IMR-90 (cell line): ENCODE data around the gene RNASEH2B. TPM values are rescaled to one million over a fixed set of nuclear protein-coding genes. Genes with fewer than 3 reads are reported as not detected.

Experiments
- ATAC-seq: fragments of 200-7000 bp; cut with Tn5 transposase; 2 replicates; pipeline ENCODE4 v1.9.1; 2020; ENCODE audit warnings: low read depth, mild to moderate bottlenecking, moderate library complexity
- BruUV-seq: library from RNA; stranded (reverse); fragments of 400-500 nt; replicated peaks from 2 replicates; lab custom pipeline; 2021; lab: Mats Ljungman, UMichigan
- CTCF ChIA-PET: fragments of 300-600 bp; formaldehyde crosslinking; extraction: SDS; loops from one replicate; lab custom pipeline; 2021; ENCODE audit warnings: antibody characterized with exemption; lab: Yijun Ruan, JAX
- POLR2A ChIA-PET: fragments of 300-600 bp; sonication (Branson Sonifier 250); formaldehyde crosslinking; loops from one replicate; lab custom pipeline; 2022; ENCODE audit warnings: antibody characterized with exemption; ENCODE audit not compliant: unreplicated experiment; lab: Charles Lee
- DNase-seq: peaks from one replicate; pipeline ENCODE4 v3.0.0; 2013
- H2AFZ ChIP-seq: replicated peaks from 2 replicates; pipeline ENCODE3; 2013; ENCODE audit warnings: low read length, mild to moderate bottlenecking; ENCODE audit not compliant: poor library complexity
- H2AK5ac ChIP-seq: 2 replicates; pipeline ENCODE4 v1.6.1; 2013; ENCODE audit warnings: low read depth, low read length, inconsistent platforms
- H2AK9ac ChIP-seq: replicated peaks from 2 replicates; pipeline ENCODE3; 2013; ENCODE audit warnings: mild to moderate bottlenecking, low read depth, low read length, moderate library complexity; ENCODE audit not compliant: poor library complexity
- H2BK120ac ChIP-seq: 2 replicates; pipeline ENCODE4 v1.6.1; 2013; ENCODE audit warnings: low read depth, low read length, inconsistent platforms
- H2BK15ac ChIP-seq: 3 replicates; pipeline ENCODE4 v1.6.1; 2013; ENCODE audit warnings: low read depth, low read length, inconsistent platforms
- H2BK20ac ChIP-seq: 2 replicates; pipeline ENCODE4 v1.6.1; 2013; ENCODE audit warnings: low read depth, mild to moderate bottlenecking, inconsistent platforms, low read length, moderate library complexity
- H2BK5ac ChIP-seq: 2 replicates; pipeline ENCODE4 v1.6.1; 2013; ENCODE audit warnings: mild to moderate bottlenecking, low read depth, low read length, inconsistent platforms; ENCODE audit not compliant: poor library complexity, severe bottlenecking
- H3K14ac ChIP-seq: replicated peaks from 2 replicates; pipeline ENCODE4 v1.6.1; 2013; ENCODE audit warnings: low read depth, low read length, inconsistent platforms
- H3K18ac ChIP-seq: 2 replicates; pipeline ENCODE4 v1.6.1; 2013; ENCODE audit warnings: low read depth, low read length, control low read depth
- H3K23ac ChIP-seq: 2 replicates; pipeline ENCODE4 v1.6.1; 2013; ENCODE audit warnings: low read depth, low read length, inconsistent platforms
- H3K27ac ChIP-seq: 2 replicates; pipeline ENCODE4 v1.5.1; 2013; ENCODE audit warnings: mild to moderate bottlenecking, control low read depth, low read length; ENCODE audit not compliant: insufficient read depth
- H3K27me3 ChIP-seq: 2 replicates; pipeline ENCODE4 v1.6.1; 2013; ENCODE audit warnings: low read length; ENCODE audit not compliant: control insufficient read depth, insufficient read depth
- H3K36me3 ChIP-seq: 2 replicates; pipeline ENCODE4 v1.6.1; 2013; ENCODE audit warnings: low read length, mixed read lengths; ENCODE audit not compliant: control insufficient read depth, insufficient read depth
- H3K4ac ChIP-seq: 2 replicates; pipeline ENCODE4 v1.6.1; 2013; ENCODE audit warnings: low read depth, low read length, inconsistent platforms
- H3K4me1 ChIP-seq: 2 replicates; pipeline ENCODE4 v1.6.1; 2013; ENCODE audit warnings: low read length, mixed read lengths; ENCODE audit not compliant: control insufficient read depth, insufficient read depth
- H3K4me2 ChIP-seq: 2 replicates; pipeline ENCODE4 v1.6.1; 2013; ENCODE audit warnings: low read depth, mild to moderate bottlenecking, control low read depth, low read length, moderate library complexity
- H3K4me3 ChIP-seq: 2 replicates; pipeline ENCODE4 v1.5.1; 2013; ENCODE audit warnings: low read depth, mild to moderate bottlenecking, control low read depth, low read length, moderate library complexity; ENCODE audit not compliant: insufficient read depth
- H3K56ac ChIP-seq: 2 replicates; pipeline ENCODE4 v1.6.1; 2013; ENCODE audit warnings: low read length, inconsistent platforms; ENCODE audit not compliant: insufficient read depth; ENCODE audit errors: extremely low read depth
- H3K79me1 ChIP-seq, 2 experiments: 2 replicates each; pipeline ENCODE4 v1.6.1; 2013; ENCODE audit warnings: low read length in 2 of 2, inconsistent platforms in 1 of 2, low read depth in 1 of 2
- H3K9ac ChIP-seq: 2 replicates; pipeline ENCODE4 v1.6.1; 2013; ENCODE audit warnings: low read depth, low read length, control low read depth
- H3K9me1 ChIP-seq: 2 replicates; pipeline ENCODE4 v1.6.1; 2013; ENCODE audit warnings: low read length, inconsistent platforms; ENCODE audit not compliant: insufficient read depth
- H3K9me3 ChIP-seq: 2 replicates; pipeline ENCODE4 v1.6.1; 2013; ENCODE audit warnings: low read length; ENCODE audit not compliant: control insufficient read depth, insufficient read depth
- H4K20me1 ChIP-seq: 2 replicates; pipeline ENCODE4 v1.6.1; 2013; ENCODE audit warnings: low read length, inconsistent platforms; ENCODE audit not compliant: insufficient read depth
- H4K5ac ChIP-seq: 2 replicates; pipeline ENCODE4 v1.6.1; 2013; ENCODE audit warnings: mild to moderate bottlenecking, low read depth, low read length, control low read depth
- H4K8ac ChIP-seq, 2 experiments: 2 replicates each; pipeline ENCODE4 v1.6.1; 2013; ENCODE audit warnings: low read depth in 2 of 2, low read length in 2 of 2, control low read depth in 1 of 2, inconsistent platforms in 1 of 2
- H4K91ac ChIP-seq: 2 replicates; pipeline ENCODE4 v1.6.1; 2013; ENCODE audit warnings: low read depth, low read length, inconsistent platforms; ENCODE audit not compliant: insufficient read depth
- BHLHE40 ChIP-seq: fragments of 150-350 bp; IDR thresholded peaks from 2 replicates; pipeline ENCODE4 v1.6.1; 2016; ENCODE audit warnings: mild to moderate bottlenecking, low read depth, low read length
- CEBPB ChIP-seq: IDR thresholded peaks from 2 replicates; pipeline ENCODE4 v1.6.1; 2012; ENCODE audit warnings: low read depth, low read length, improper control_type of control experiment
- CHD1 ChIP-seq: IDR thresholded peaks from 2 replicates; pipeline ENCODE4 v1.6.1; 2012; ENCODE audit warnings: low read depth, low read length, improper control_type of control experiment
- FOS ChIP-seq: fragments of 150-350 bp; IDR thresholded peaks from 2 replicates; pipeline ENCODE4 v1.6.1; 2016; ENCODE audit warnings: low read depth, low read length
- POLR2A ChIP-seq: IDR thresholded peaks from 2 replicates; pipeline ENCODE4 v1.6.1; 2012; ENCODE audit warnings: mild to moderate bottlenecking, low read depth, low read length
- RAD21 ChIP-seq: IDR thresholded peaks from 2 replicates; pipeline ENCODE4 v1.6.1; 2012; ENCODE audit warnings: low read length, improper control_type of control experiment
- RCOR1 ChIP-seq: IDR thresholded peaks from 2 replicates; pipeline ENCODE4 v1.6.1; 2012; ENCODE audit warnings: mild to moderate bottlenecking, low read length, improper control_type of control experiment; ENCODE audit not compliant: insufficient replicate concordance
- RFX5 ChIP-seq: IDR thresholded peaks from 2 replicates; pipeline ENCODE4 v1.8.0; 2012; ENCODE audit warnings: low read depth, mild to moderate bottlenecking, low read length, moderate library complexity
- WGBS, 2 experiments: methylation state at CpG; one replicate each; pipeline versions ENCODE4 v1.1.5 to v1.1.7; 2013; ENCODE audit warnings: missing lambda C conversion rate in 2 of 2; ENCODE audit not compliant: insufficient read length in 1 of 2; ENCODE audit errors: extremely low coverage in 2 of 2; 5-methylcytosine and 5-hydroxymethylcytosine counted together
- dilution Hi-C: fragments of 300-500 bp; cut with HindIII; formaldehyde crosslinking; loops from one replicate; pipeline ENCODE4 v1.14.3; 2018; ENCODE audit warnings: low sequenced_read_pairs; ENCODE audit not compliant: unreplicated experiment
- in situ Hi-C: fragments of 300-500 bp; cut with MboI; formaldehyde crosslinking; loops from 3 replicates; pipeline ENCODE4 v1.14.3; 2019; ENCODE audit warnings: low sequenced_read_pairs, inconsistent platforms, mixed read lengths
- intact Hi-C: fragments of 100-400 bp; cut with micrococcal nuclease; formaldehyde crosslinking; loops from 2 replicates; pipeline ENCODE4 v1.10.0; 2022
- polyA plus RNA-seq, 3 experiments: library from polyadenylated mRNA; depleted of rRNA; stranded (reverse); fragments of >200 nt; gene quantifications; 2 replicates each; pipeline ENCODE4 v1.2.3, GENCODE V29; 2012; ENCODE audit warnings: low replicate concordance in 1 of 3
- total RNA-seq: library from RNA; depleted of rRNA; stranded (reverse); fragments of >200 nt; gene quantifications from 2 replicates; pipeline ENCODE4 v1.2.3, GENCODE V29; 2012
- TF ChIP-seq, protein P1 (sequence below): conservative IDR thresholded peaks from 2 replicates; pipeline ENCODE4 v1.5.1; 2012; ENCODE audit warnings: mild to moderate bottlenecking, low read depth, low read length, improper control_type of control experiment
- TF ChIP-seq, protein P2 (sequence below): fragments of 150-350 bp; IDR thresholded peaks from 2 replicates; pipeline ENCODE4 v1.6.1; 2017; ENCODE audit warnings: mild to moderate bottlenecking, antibody characterized with exemption, low read length, low read depth

The RNASEH2B gene
- total and polyA plus RNA-seq, 2 of the 4 experiments (the other 2 are of a cell fraction) = 11.2 to 14.2 TPM

DNA sequence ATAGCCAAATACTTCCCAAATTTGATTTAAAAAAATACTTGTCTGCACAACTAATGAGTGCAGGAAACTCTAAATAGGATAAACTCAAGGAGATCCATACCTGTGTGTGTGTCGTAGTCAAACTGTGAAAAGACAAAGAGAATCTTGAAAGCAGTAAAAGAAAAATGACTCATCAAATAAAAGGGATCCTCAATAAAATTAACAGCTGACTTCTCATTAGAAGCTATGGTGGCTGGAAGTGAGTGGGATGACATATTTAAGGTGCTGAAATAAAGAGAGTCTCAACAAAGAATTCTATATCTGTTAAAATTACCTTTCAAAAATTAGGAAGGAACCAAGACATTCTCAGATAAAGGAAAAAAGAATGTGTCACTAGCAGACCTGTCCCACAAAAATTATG, 13.7 kb downstream of the RNASEH2B start:
- no peaks in the 10 kb centered on the region; the same call in 1 of the 2 replicates for H3K36me3 ChIP-seq
- H3K56ac ChIP-seq = no peak overlapping the region
- no peak overlapping the region for H2AK5ac ChIP-seq
- no peak overlapping the region for H3K9ac ChIP-seq
- H4K20me1 ChIP-seq = no peaks in the 10 kb centered on the region
- no peak for DNase-seq
- H2AK9ac ChIP-seq = no peak overlapping the region
- in situ Hi-C loops (loop anchor here (25.0 kb wide), 3 partner anchors 836 to 1261 kb away; partner anchors contain the start of gene TRIM13), dilution Hi-C loops (no loop called here), intact Hi-C loops (no loop called here)
- no peak overlapping the region for H4K8ac ChIP-seq
- ChIA-PET CTCF (interaction anchor here (1.9 kb wide), 1 partner anchor 11 kb away, joined by 7 read pairs; no protein-coding TSS in a partner anchor), POLR2A (no interaction called here)
- H3K9me1 ChIP-seq = no peaks in the 10 kb centered on the region
- H3K27me3 ChIP-seq = no peaks in the 10 kb centered on the region
- H2AFZ ChIP-seq = no peak overlapping the region
- no peak for TF ChIP-seq POLR2A
- TF ChIP-seq, protein P1, sequence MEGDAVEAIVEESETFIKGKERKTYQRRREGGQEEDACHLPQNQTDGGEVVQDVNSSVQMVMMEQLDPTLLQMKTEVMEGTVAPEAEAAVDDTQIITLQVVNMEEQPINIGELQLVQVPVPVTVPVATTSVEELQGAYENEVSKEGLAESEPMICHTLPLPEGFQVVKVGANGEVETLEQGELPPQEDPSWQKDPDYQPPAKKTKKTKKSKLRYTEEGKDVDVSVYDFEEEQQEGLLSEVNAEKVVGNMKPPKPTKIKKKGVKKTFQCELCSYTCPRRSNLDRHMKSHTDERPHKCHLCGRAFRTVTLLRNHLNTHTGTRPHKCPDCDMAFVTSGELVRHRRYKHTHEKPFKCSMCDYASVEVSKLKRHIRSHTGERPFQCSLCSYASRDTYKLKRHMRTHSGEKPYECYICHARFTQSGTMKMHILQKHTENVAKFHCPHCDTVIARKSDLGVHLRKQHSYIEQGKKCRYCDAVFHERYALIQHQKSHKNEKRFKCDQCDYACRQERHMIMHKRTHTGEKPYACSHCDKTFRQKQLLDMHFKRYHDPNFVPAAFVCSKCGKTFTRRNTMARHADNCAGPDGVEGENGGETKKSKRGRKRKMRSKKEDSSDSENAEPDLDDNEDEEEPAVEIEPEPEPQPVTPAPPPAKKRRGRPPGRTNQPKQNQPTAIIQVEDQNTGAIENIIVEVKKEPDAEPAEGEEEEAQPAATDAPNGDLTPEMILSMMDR = no peak
- no peak for TF ChIP-seq BHLHE40
- TF ChIP-seq RCOR1 = no peak
- no peak for TF ChIP-seq FOS
- TF ChIP-seq, protein P2, sequence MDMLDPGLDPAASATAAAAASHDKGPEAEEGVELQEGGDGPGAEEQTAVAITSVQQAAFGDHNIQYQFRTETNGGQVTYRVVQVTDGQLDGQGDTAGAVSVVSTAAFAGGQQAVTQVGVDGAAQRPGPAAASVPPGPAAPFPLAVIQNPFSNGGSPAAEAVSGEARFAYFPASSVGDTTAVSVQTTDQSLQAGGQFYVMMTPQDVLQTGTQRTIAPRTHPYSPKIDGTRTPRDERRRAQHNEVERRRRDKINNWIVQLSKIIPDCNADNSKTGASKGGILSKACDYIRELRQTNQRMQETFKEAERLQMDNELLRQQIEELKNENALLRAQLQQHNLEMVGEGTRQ = no peak
- no peak for TF ChIP-seq RAD21
- TF ChIP-seq RFX5 = no peak
- TF ChIP-seq CHD1 = no peak
- no peak for TF ChIP-seq CEBPB
- no peak overlapping the region for H2BK15ac ChIP-seq
- H3K4me1 ChIP-seq = no peaks in the 10 kb centered on the region
- ATAC-seq = no peak
- WGBS, 2 experiments = no CpG with 5 or more reads among the region's 1 CpG
- no peak overlapping the region for H4K5ac ChIP-seq
- BruUV-seq = no TSS peak
- peaks cover 13% of the 10 kb centered on the region for H3K9me3 ChIP-seq
- no peak overlapping the region for H2BK20ac ChIP-seq
- H3K27ac ChIP-seq = no peak overlapping the region
- H4K91ac ChIP-seq = no peak overlapping the region
- no peak overlapping the region for H3K4me2 ChIP-seq
- H3K14ac ChIP-seq = no peak overlapping the region
- H3K4ac ChIP-seq = no peak overlapping the region
- no peak overlapping the region for H2BK120ac ChIP-seq
- no peak overlapping the region for H3K4me3 ChIP-seq
- no peak overlapping the region for H2BK5ac ChIP-seq
- peaks cover 0 to 16% of the 10 kb centered on the region in 2 experiments; a peak in 1 of 4 replicates for H3K79me1 ChIP-seq
- H3K23ac ChIP-seq = no peak overlapping the region
- H3K18ac ChIP-seq = no peak overlapping the region
